Left renal cortex interstitium (tissue), 4 donors: ENCODE measurements around the gene DENND6B. TPM values are rescaled to one million over a fixed set of nuclear protein-coding genes. Genes with fewer than 3 reads are reported as not detected.

Source experiments
- DNase-seq, 4 donors: peaks; one replicate each; pipeline ENCODE4 v3.0.0-alpha.2; 2013; ENCODE audit warnings: low read depth in 4 of 4, low spot score in 2 of 4, missing footprints in 1 of 4
- polyA plus RNA-seq, 4 donors: library from polyadenylated mRNA; unstranded; fragments of 120-200 nt; gene quantifications; one replicate each; pipeline ENCODE4 v1.2.1, GENCODE V29; 2013; ENCODE audit not compliant: insufficient read length in 4 of 4

Gene DENND6B
- polyA plus RNA-seq, 4 donors, result 10.1 to 19.9 (median 16.0) TPM

GRCh38 chr22:50260801-50261614 is 65.8 kb downstream of the DENND6B start:
- no peak for DNase-seq

DNA sequence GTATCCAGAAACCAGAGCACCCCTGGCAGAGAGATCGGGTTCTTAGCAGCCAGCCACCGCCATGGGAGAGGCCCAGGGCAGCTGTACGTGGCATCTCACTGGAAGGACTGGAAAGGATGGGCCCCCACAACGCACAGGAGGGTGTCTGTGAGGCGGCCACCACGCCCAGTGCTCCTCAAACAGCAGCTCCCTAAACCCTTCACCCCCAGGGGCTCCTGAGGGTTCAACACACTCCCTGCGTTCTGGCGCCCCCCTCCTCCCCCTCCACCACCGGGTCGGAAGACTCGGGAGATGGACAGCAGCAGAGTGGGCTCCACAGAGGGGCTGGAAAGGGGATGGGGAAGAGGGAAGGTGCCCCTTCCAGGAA is 66.4 kb downstream of the DENND6B start:
- no peak for DNase-seq

- no peak for DNase-seq
Measured at GRCh38 chr22:50259302-50259701, 67.5 kb downstream of the DENND6B start.

Other genes starting within 250 kb of the DENND6B start
- 1 to 10 TPM in 3 of 4 donors, under 1 TPM in 1; 0.78 to 1.6 (median 1.2) TPM for gene MLC1, start 241.6 kb downstream of the DENND6B start, polyA plus RNA-seq
- gene MOV10L1, start 237.0 kb downstream of the DENND6B start, polyA plus RNA-seq, result 1 to 10 TPM in 2 of 4 donors, under 1 TPM in 2; 0.37 to 1.2 (median 0.86) TPM
- gene PANX2, start 156.3 kb downstream of the DENND6B start, polyA plus RNA-seq, result 1 to 10 TPM in 3 of 4 donors, under 1 TPM in 1; 0.99 to 2.4 (median 1.6) TPM
- 10 to 100 TPM; 16.8 to 34.6 (median 28.6) TPM for gene TRABD, start 141.1 kb downstream of the DENND6B start, polyA plus RNA-seq
- gene SELENOO, start 126.0 kb downstream of the DENND6B start, polyA plus RNA-seq, result 10 to 100 TPM; 16.3 to 33.8 (median 26.2) TPM
- gene TUBGCP6, start 82.0 kb downstream of the DENND6B start, polyA plus RNA-seq, result 10 to 100 TPM; 25.1 to 54.9 (median 40.5) TPM
- 10 to 100 TPM; 15.2 to 35.6 (median 24.8) TPM for gene HDAC10, start 75.7 kb downstream of the DENND6B start, polyA plus RNA-seq
- gene MAPK12, start 65.3 kb downstream of the DENND6B start, polyA plus RNA-seq, result 10 to 100 TPM; 10.8 to 23.0 (median 15.1) TPM
- 1 to 10 TPM; 6.8 to 9.4 (median 8.8) TPM for gene MAPK11, start 56.6 kb downstream of the DENND6B start, polyA plus RNA-seq
- 100 to 1,000 TPM; 206 to 275 (median 234) TPM for gene PLXNB2, start 19.4 kb downstream of the DENND6B start, polyA plus RNA-seq
- gene PPP6R2, start 16.3 kb upstream of the DENND6B start, polyA plus RNA-seq, result 10 to 100 TPM; 33.0 to 61.1 (median 46.3) TPM
- 10 to 100 TPM; 25.4 to 55.3 (median 43.4) TPM for gene SBF1, start 148.0 kb upstream of the DENND6B start, polyA plus RNA-seq
- gene ADM2, start 154.5 kb upstream of the DENND6B start, polyA plus RNA-seq, result 1 to 10 TPM; 3.8 to 8.6 (median 5.5) TPM
- 10 to 100 TPM in 3 of 4 donors, 1 to 10 TPM in 1; 3.6 to 18.2 (median 13.4) TPM for gene MIOX, start 159.8 kb upstream of the DENND6B start, polyA plus RNA-seq
- 10 to 100 TPM; 30.3 to 73.2 (median 55.4) TPM for gene LMF2, start 180.7 kb upstream of the DENND6B start, polyA plus RNA-seq
- 10 to 100 TPM; 35.8 to 57.9 (median 53.3) TPM for gene NCAPH2, start 181.2 kb upstream of the DENND6B start, polyA plus RNA-seq
- 1 to 10 TPM in 2 of 4 donors, under 1 TPM in 1, not detected in 1; 0.57 to 5.1 (median 2.4) TPM for gene SCO2, start 198.6 kb upstream of the DENND6B start, polyA plus RNA-seq
- gene TYMP, start 203.0 kb upstream of the DENND6B start, polyA plus RNA-seq, result 1 to 10 TPM; 1.1 to 3.0 (median 2.4) TPM
- gene KLHDC7B, start 218.9 kb upstream of the DENND6B start, polyA plus RNA-seq, result under 1 TPM; 0.07 to 0.39 (median 0.15) TPM
- under 1 TPM in 1 of 4 donors, not detected in 3; 0.43 TPM for gene SYCE3, start 235.9 kb upstream of the DENND6B start, polyA plus RNA-seq